Skin epidermis (tissue), 12 donors: ENCODE measurements around the gene KCNMA1.
A peak's percentile ranks its signal among the peaks of the same experiment; 100 is the strongest.

Experiments used
- H3K27ac ChIP-seq, 21 experiments: fragments of 200-600 bp; sonication (generic) in 11 of 21; one replicate each; pipeline ENCODE4 v1.5.0; 2020; ENCODE audit warnings: mild to moderate bottlenecking in 3 of 21, inconsistent platforms in 2 of 21, moderate library complexity in 2 of 21
- H3K4me3 ChIP-seq, 7 experiments: fragments of 200-600 bp; sonication (generic) in 2 of 7; one replicate each; pipeline ENCODE4 v1.5.0; 2020; ENCODE audit warnings: inconsistent platforms in 2 of 7, mild to moderate bottlenecking in 2 of 7, moderate library complexity in 1 of 7

Gene KCNMA1

GRCh38 chr10:76969366-76969948 lies 668.2 kb downstream of the KCNMA1 start:
- Histone ChIP-seq H3K27ac (no peak overlapping the region), H3K4me3 (no peak overlapping the region)

- no peak overlapping the region for H3K27ac ChIP-seq
- no peak overlapping the region for H3K4me3 ChIP-seq
Measured at GRCh38 chr10:76968483-76968882, 669.1 kb downstream of the KCNMA1 start.

- H3K27ac ChIP-seq, result no peak overlapping the region
- no peak overlapping the region for H3K4me3 ChIP-seq
Measured at GRCh38 chr10:76962851-76963250, 674.8 kb downstream of the KCNMA1 start.

GRCh38 chr10:76961841-76962240 lies 675.8 kb downstream of the KCNMA1 start:
- no peak overlapping the region for H3K27ac ChIP-seq
- no peak overlapping the region for H3K4me3 ChIP-seq

GRCh38 chr10:76959111-76959510 lies 678.5 kb downstream of the KCNMA1 start:
- Histone ChIP-seq H3K4me3 (no peak overlapping the region), H3K27ac (no peak overlapping the region)

GRCh38 chr10:76954838-76955237 lies 682.8 kb downstream of the KCNMA1 start:
- H3K4me3 ChIP-seq, result no peak overlapping the region
- no peak overlapping the region for H3K27ac ChIP-seq

- Histone ChIP-seq H3K27ac (no peak overlapping the region), H3K4me3 (no peak overlapping the region)
Measured at GRCh38 chr10:76950354-76950753, 687.3 kb downstream of the KCNMA1 start.

GRCh38 chr10:76946270-76946669 lies 691.3 kb downstream of the KCNMA1 start:
- H3K27ac ChIP-seq, result no peak overlapping the region
- no peak overlapping the region for H3K4me3 ChIP-seq

GRCh38 chr10:76945166-76945565 lies 692.4 kb downstream of the KCNMA1 start:
- no peak overlapping the region for H3K27ac ChIP-seq
- no peak overlapping the region for H3K4me3 ChIP-seq

GRCh38 chr10:76944640-76945039 lies 693.0 kb downstream of the KCNMA1 start:
- H3K27ac ChIP-seq, result no peak overlapping the region
- H3K4me3 ChIP-seq, result no peak overlapping the region

- no peak overlapping the region for H3K4me3 ChIP-seq
- no peak overlapping the region for H3K27ac ChIP-seq
Measured at GRCh38 chr10:76942628-76943416, 694.8 kb downstream of the KCNMA1 start.

GRCh38 chr10:76939933-76940468 lies 697.6 kb downstream of the KCNMA1 start:
- Histone ChIP-seq H3K27ac (no peak overlapping the region), H3K4me3 (no peak overlapping the region)

GRCh38 chr10:76937181-76937600 lies 700.4 kb downstream of the KCNMA1 start:
- Histone ChIP-seq H3K27ac (peak overlapping the region in 1 of 21 experiments; percentile 16), H3K4me3 (no peak overlapping the region)

GRCh38 chr10:76935941-76936613 lies 701.5 kb downstream of the KCNMA1 start:
- Histone ChIP-seq H3K27ac (no peak overlapping the region), H3K4me3 (no peak overlapping the region)

GRCh38 chr10:76928565-76928964 lies 709.0 kb downstream of the KCNMA1 start:
- Histone ChIP-seq H3K4me3 (no peak overlapping the region), H3K27ac (no peak overlapping the region)

GRCh38 chr10:76925636-76926405 lies 711.8 kb downstream of the KCNMA1 start:
- H3K27ac ChIP-seq, result no peak overlapping the region
- no peak overlapping the region for H3K4me3 ChIP-seq

GRCh38 chr10:76922666-76923065 lies 714.9 kb downstream of the KCNMA1 start:
- peak overlapping the region in 1 of 21 experiments; percentile 38 for H3K27ac ChIP-seq
- no peak overlapping the region for H3K4me3 ChIP-seq

- H3K27ac ChIP-seq, result no peak overlapping the region
- H3K4me3 ChIP-seq, result no peak overlapping the region
Measured at GRCh38 chr10:76921383-76922010, 716.1 kb downstream of the KCNMA1 start.

- H3K27ac ChIP-seq, result no peak overlapping the region
- no peak overlapping the region for H3K4me3 ChIP-seq
Measured at GRCh38 chr10:76920581-76920980, 717.0 kb downstream of the KCNMA1 start.
